NCI-H526 (cell line): ENCODE data around the gene ASZ1.
A peak's percentile ranks its signal among the peaks of the same experiment; 100 is the strongest.

Experiments used
- DNase-seq, 2 experiments: peaks; one replicate each; lab custom pipeline; 2025; lab: John Stamatoyannopoulos, UW

The ASZ1 gene

GRCh38 chr7:117338020-117338419 is 89.3 kb downstream of the ASZ1 start:
- DNase-seq, result no peak

GRCh38 chr7:117333168-117333567 is 94.1 kb downstream of the ASZ1 start:
- no peak for DNase-seq

- no peak for DNase-seq
These were observed 95.3 kb downstream of the ASZ1 start for GRCh38 chr7:117332031-117332430.

- no peak for DNase-seq
These were observed 101.5 kb downstream of the ASZ1 start for GRCh38 chr7:117325836-117326235.

GRCh38 chr7:117324960-117325359 is 102.3 kb downstream of the ASZ1 start:
- DNase-seq, result no peak

- peak in 1 of 2 experiments; percentile 47 for DNase-seq
These were observed 103.2 kb downstream of the ASZ1 start for GRCh38 chr7:117323851-117324711.

- peak in 1 of 2 experiments; percentile 20 for DNase-seq
These were observed 103.9 kb downstream of the ASZ1 start for GRCh38 chr7:117323305-117323850.

GRCh38 chr7:117322741-117323304 is 104.5 kb downstream of the ASZ1 start, which contains the start of gene WNT2:
Gene WNT2 (minus strand): TSS chr7:117323058. CDS start chr7:117322989, 69 bp downstream.
- DNase-seq, result no peak

- DNase-seq, result no peak
These were observed 106.8 kb downstream of the ASZ1 start for GRCh38 chr7:117320523-117320922.

- DNase-seq, result no peak
These were observed 108.1 kb downstream of the ASZ1 start for GRCh38 chr7:117319181-117319580.

GRCh38 chr7:117313582-117313981 is 113.7 kb downstream of the ASZ1 start:
- DNase-seq, result no peak
